Measurements from ENCODE around the gene ZNF487.
"Not testable (repeated sequence)": the region's sequence is repeated elsewhere in the genome, so short reads cannot be mapped to it uniquely, and the experiment has no call there.

ZNF487 gene

GRCh38 chr10:43453266-43453831, 16.4 kb downstream of the ZNF487 start:
- H3K36me3 ChIP-seq: no peaks in the 10 kb centered on the region

GRCh38 chr10:43454025-43454424, 17.1 kb downstream of the ZNF487 start:
- H3K36me3 ChIP-seq; H3K9me3 ChIP-seq (replicated peaks in 1 of 11); H3K27me3 ChIP-seq; H4K20me1 ChIP-seq: not testable (repeated sequence)
- peak in 1 of 11 experiments; percentile 18; a peak in 1 of 22 replicates for TF ChIP-seq Cebpa-rat (IDR thresholded peaks at IDR 0.05)
- Histone ChIP-seq H3K27ac (peak overlapping the region in 10 of 11 experiments; percentile 80 to 93 (median 90); a peak in 18 of 22 replicates), H3K4me3 (peak overlapping the region in 8 of 10 experiments; percentile 48 to 75 (median 66); a peak in 10 of 20 replicates), H3K4me2 (peak overlapping the region; percentile 80 to 99 (median 93)), H3K9ac (peak overlapping the region in 10 of 11 experiments; percentile 39 to 88 (median 84); a peak in 16 of 22 replicates), H3K4me1 (peaks cover 53 to 71% (median 61%) of the 10 kb centered on the region in 10 experiments)

More at GRCh38 chr10:43453266-43453831, 16.4 kb downstream of the ZNF487 start:
- Histone ChIP-seq H3K9me3 (replicated peaks in 1 of 11) (0 out of 22 replicates have a peak, but pooled peaks cover 0 to 1% (median 0%) of the 10 kb centered on the region in 11 experiments), H3K9ac (peak overlapping the region in 10 of 11 experiments; percentile 16 to 88 (median 78); a peak in 19 of 22 replicates), H4K20me1 (no peaks in the 10 kb centered on the region), H3K27ac (peak overlapping the region in 10 of 11 experiments; percentile 37 to 93 (median 90); a peak in 20 of 22 replicates), H3K4me1 (peaks cover 53 to 78% (median 68%) of the 10 kb centered on the region in 10 experiments), H3K4me2 (peak overlapping the region; percentile 79 to 99 (median 89); a peak in 21 of 22 replicates), H3K4me3 (peak overlapping the region in 2 of 10 experiments; percentile 22 to 31; a peak in 2 of 20 replicates), H3K27me3 (no peaks in the 10 kb centered on the region)
- no peak for TF ChIP-seq Cebpa-rat (IDR thresholded peaks at IDR 0.05)

GRCh38 chr10:43456561-43456960, 19.6 kb downstream of the ZNF487 start:
- not testable (repeated sequence) for H3K27me3 ChIP-seq; H4K20me1 ChIP-seq; H3K36me3 ChIP-seq; H3K9me3 ChIP-seq (replicated peaks in 1 of 11)
- Histone ChIP-seq H3K4me1 (peaks cover 45 to 52% (median 48%) of the 10 kb centered on the region in 10 experiments), H3K4me3 (peak overlapping the region in 9 of 10 experiments; percentile 58 to 76 (median 66); a peak in 17 of 20 replicates), H3K4me2 (peak overlapping the region; percentile 80 to 99 (median 93)), H3K9ac (peak overlapping the region; percentile 77 to 88 (median 84)), H3K27ac (peak overlapping the region; percentile 76 to 93 (median 90))

GRCh38 chr10:43458227-43458626, 21.3 kb downstream of the ZNF487 start:
- H3K36me3 ChIP-seq: no peaks in the 10 kb centered on the region
- no peaks in the 10 kb centered on the region for H3K27me3 ChIP-seq
- H3K4me1 ChIP-seq: peaks cover 28 to 35% (median 32%) of the 10 kb centered on the region in 10 experiments
- H3K9me3 ChIP-seq (replicated peaks in 1 of 11): no peaks in the 10 kb centered on the region
- no peak overlapping the region for H3K4me3 ChIP-seq
- H4K20me1 ChIP-seq: no peaks in the 10 kb centered on the region
- H3K9ac ChIP-seq: no peak overlapping the region
- H3K27ac ChIP-seq: no peak overlapping the region
- H3K4me2 ChIP-seq: no peak overlapping the region
- TF ChIP-seq Cebpa-rat (IDR thresholded peaks at IDR 0.05): no peak

GRCh38 chr10:43461950-43462349, 25.0 kb downstream of the ZNF487 start:
- Histone ChIP-seq H3K9me3 (replicated peaks in 1 of 11) (peaks cover 0 to 11% (median 0%) of the 10 kb centered on the region in 11 experiments; a peak in 3 of 22 replicates), H3K4me3 (no peak overlapping the region), H3K4me1 (peaks cover under 1 to 5% (median 2%) of the 10 kb centered on the region in 10 experiments; a peak in 14 of 20 replicates), H3K27me3 (no peaks in the 10 kb centered on the region), H3K4me2 (0 out of 22 replicates have a peak overlapping the region, but pooled peaks of 1 of the 11 experiments have one; percentile 56), H3K9ac (peak overlapping the region in 1 of 11 experiments; percentile 37; a peak in 1 of 22 replicates), H3K36me3 (no peaks in the 10 kb centered on the region), H4K20me1 (no peaks in the 10 kb centered on the region), H3K27ac (no peak overlapping the region)
- no peak for TF ChIP-seq Cebpa-rat (IDR thresholded peaks at IDR 0.05)

- not testable (repeated sequence) for H3K4me1 ChIP-seq, H3K4me3 ChIP-seq, H3K27ac ChIP-seq, H3K9ac ChIP-seq, H3K27me3 ChIP-seq, H3K4me2 ChIP-seq, H4K20me1 ChIP-seq, H3K36me3 ChIP-seq
- peaks cover 0 to 13% (median 0%) of the 10 kb centered on the region in 11 experiments; a peak in 3 of 22 replicates for H3K9me3 ChIP-seq (replicated peaks in 1 of 11)
These were observed 28.3 kb downstream of the ZNF487 start for GRCh38 chr10:43465086-43465735.

- not testable (repeated sequence) for H4K20me1 ChIP-seq, H3K36me3 ChIP-seq, H3K27ac ChIP-seq, H3K27me3 ChIP-seq, H3K4me3 ChIP-seq, H3K4me2 ChIP-seq, H3K4me1 ChIP-seq, H3K9ac ChIP-seq
- H3K9me3 ChIP-seq (replicated peaks in 1 of 11): peaks cover 0 to 13% (median 0%) of the 10 kb centered on the region in 11 experiments; a peak in 3 of 22 replicates
These were observed 28.8 kb downstream of the ZNF487 start for GRCh38 chr10:43465736-43466120.

GRCh38 chr10:43471146-43471545, 34.2 kb downstream of the ZNF487 start:
- H3K4me3 ChIP-seq: no peak overlapping the region
- H3K9ac ChIP-seq: no peak overlapping the region
- no peak overlapping the region for H3K27ac ChIP-seq
- peaks cover 0 to 13% (median 0%) of the 10 kb centered on the region in 11 experiments; a peak in 7 of 22 replicates for H3K9me3 ChIP-seq (replicated peaks in 1 of 11)
- no peak overlapping the region for H3K4me2 ChIP-seq
- no peak for TF ChIP-seq Cebpa-rat (IDR thresholded peaks at IDR 0.05)
- no peaks in the 10 kb centered on the region; a peak in 1 of 22 replicates for H3K36me3 ChIP-seq
- no peaks in the 10 kb centered on the region for H3K27me3 ChIP-seq
- no peaks in the 10 kb centered on the region for H4K20me1 ChIP-seq
- no peaks in the 10 kb centered on the region for H3K4me1 ChIP-seq

- Histone ChIP-seq H3K4me1 (no peaks in the 10 kb centered on the region), H3K4me3 (no peak overlapping the region), H3K4me2 (no peak overlapping the region), H3K36me3 (no peaks in the 10 kb centered on the region; a peak in 1 of 22 replicates), H3K9me3 (replicated peaks in 1 of 11) (peaks cover 0 to 10% (median 0%) of the 10 kb centered on the region in 11 experiments; a peak in 5 of 22 replicates), H3K27ac (no peak overlapping the region), H3K9ac (no peak overlapping the region), H4K20me1 (no peaks in the 10 kb centered on the region), H3K27me3 (no peaks in the 10 kb centered on the region)
- no peak for TF ChIP-seq Cebpa-rat (IDR thresholded peaks at IDR 0.05)
These were observed 35.2 kb downstream of the ZNF487 start for GRCh38 chr10:43471935-43472720.
